Hepatocyte (in vitro differentiated cells): ENCODE data around the gene TMCO6. TPM values are rescaled to one million over a fixed set of nuclear protein-coding genes. Genes with fewer than 3 reads are reported as not detected.
"Not testable (repeated sequence)": the region's sequence is repeated elsewhere in the genome, so short reads cannot be mapped to it uniquely, and the experiment has no call there.

Source experiments
- DNase-seq: peaks from one replicate; pipeline ENCODE4 v3.0.0-alpha.2; 2016; ENCODE audit warnings: low spot score
- H2AFZ ChIP-seq: fragments of 200-600 bp; sonication (generic); 2 replicates; pipeline ENCODE4 v1.6.0; 2016; ENCODE audit warnings: antibody characterized with exemption, mild to moderate bottlenecking
- H3K27ac ChIP-seq: fragments of 200-600 bp; sonication (generic); 2 replicates; pipeline ENCODE4 v1.5.1; 2016; ENCODE audit warnings: mild to moderate bottlenecking
- H3K27me3 ChIP-seq: fragments of 200-600 bp; sonication (generic); 2 replicates; pipeline ENCODE4 v1.6.1; 2016
- H3K36me3 ChIP-seq: fragments of 200-600 bp; sonication (generic); replicated peaks from 2 replicates; pipeline ENCODE4 v1.5.1; 2016; ENCODE audit warnings: low read depth; ENCODE audit not compliant: insufficient read depth
- H3K4me1 ChIP-seq: fragments of 200-600 bp; sonication (generic); 2 replicates; pipeline ENCODE4 v1.5.1; 2016; ENCODE audit warnings: mild to moderate bottlenecking, moderate library complexity; ENCODE audit not compliant: insufficient read depth
- H3K4me2 ChIP-seq: fragments of 200-600 bp; sonication (generic); 2 replicates; pipeline ENCODE4 v1.6.0; 2016
- H3K4me3 ChIP-seq: fragments of 200-600 bp; sonication (generic); 2 replicates; pipeline ENCODE4 v1.5.1; 2016; ENCODE audit warnings: mild to moderate bottlenecking
- H3K79me2 ChIP-seq: fragments of 200-600 bp; sonication (generic); 2 replicates; pipeline ENCODE4 v1.6.0; 2017; ENCODE audit warnings: mild to moderate bottlenecking
- H3K9me2 ChIP-seq: fragments of 200-600 bp; sonication (generic); replicated peaks from 2 replicates; pipeline ENCODE4 v1.6.0; 2017; ENCODE audit warnings: mild to moderate bottlenecking; ENCODE audit not compliant: insufficient read depth
- H3K9me3 ChIP-seq: fragments of 200-600 bp; sonication (generic); 2 replicates; pipeline ENCODE4 v1.5.1; 2016; ENCODE audit warnings: low read depth, mild to moderate bottlenecking
- H4K20me1 ChIP-seq: fragments of 200-600 bp; sonication (generic); 2 replicates; pipeline ENCODE4 v1.6.0; 2016; ENCODE audit warnings: mild to moderate bottlenecking; ENCODE audit not compliant: insufficient read depth, poor library complexity, severe bottlenecking
- EZH2 ChIP-seq: fragments of 200-600 bp; sonication (generic); IDR thresholded peaks from 2 replicates; pipeline ENCODE4 v1.6.1; 2016; ENCODE audit warnings: antibody characterized with exemption, mild to moderate bottlenecking, borderline replicate concordance
- EZH2phosphoT487 ChIP-seq: fragments of 200-600 bp; sonication (generic); IDR thresholded peaks from one replicate; pipeline ENCODE4 v1.6.1; 2018; ENCODE audit warnings: antibody characterized with exemption, mild to moderate bottlenecking, low read depth, moderate library complexity; ENCODE audit not compliant: unreplicated experiment, severe bottlenecking
- WGBS: methylation state at CpG from one replicate; pipeline ENCODE4 v1.1.6; 2016; ENCODE audit warnings: low lambda C conversion rate; ENCODE audit errors: missing lambda C conversion rate; 5-methylcytosine and 5-hydroxymethylcytosine counted together
- polyA plus RNA-seq: library from polyadenylated mRNA; unstranded; fragments of >200 nt; fragmentation: Nextera tagmentation; extraction: Ambion mirVana; gene quantifications from 2 replicates; pipeline ENCODE4 v1.2.1, GENCODE V29; 2016
- total RNA-seq: library from RNA; depleted of rRNA; stranded (reverse); fragments of >200 nt; gene quantifications from 2 replicates; pipeline ENCODE4 v1.2.3, GENCODE V29; 2014
- TF ChIP-seq, protein P1 (sequence below): fragments of 200-600 bp; sonication (generic); IDR thresholded peaks from 2 replicates; pipeline ENCODE4 v1.5.1; 2016; ENCODE audit warnings: antibody characterized with exemption, mild to moderate bottlenecking; ENCODE audit not compliant: poor library complexity

Gene TMCO6
- total and polyA plus RNA-seq, 2 experiments from 2014 or later: 13.1 to 25.8 TPM

GRCh38 chr5:140609126-140609525 is 30.1 kb upstream of the TMCO6 start:
- Histone ChIP-seq H3K4me1 (no peaks in the 10 kb centered on the region), H3K9me2 (no peaks in the 10 kb centered on the region), H3K4me2 (no peak overlapping the region), H2AFZ (no peak overlapping the region), H3K27me3 (no peaks in the 10 kb centered on the region), H3K9me3 (no peaks in the 10 kb centered on the region), H4K20me1 (no peaks in the 10 kb centered on the region), H3K79me2 (no peaks in the 10 kb centered on the region), H3K27ac (no peak overlapping the region), H3K36me3 (no peaks in the 10 kb centered on the region), H3K4me3 (no peak overlapping the region)
- WGBS: 79% methylated on average over 4 of the region's 4 CpGs
- DNase-seq: no peak
- TF ChIP-seq EZH2 (no peak), EZH2phosphoT487 (no peak)
- TF ChIP-seq, protein P1, sequence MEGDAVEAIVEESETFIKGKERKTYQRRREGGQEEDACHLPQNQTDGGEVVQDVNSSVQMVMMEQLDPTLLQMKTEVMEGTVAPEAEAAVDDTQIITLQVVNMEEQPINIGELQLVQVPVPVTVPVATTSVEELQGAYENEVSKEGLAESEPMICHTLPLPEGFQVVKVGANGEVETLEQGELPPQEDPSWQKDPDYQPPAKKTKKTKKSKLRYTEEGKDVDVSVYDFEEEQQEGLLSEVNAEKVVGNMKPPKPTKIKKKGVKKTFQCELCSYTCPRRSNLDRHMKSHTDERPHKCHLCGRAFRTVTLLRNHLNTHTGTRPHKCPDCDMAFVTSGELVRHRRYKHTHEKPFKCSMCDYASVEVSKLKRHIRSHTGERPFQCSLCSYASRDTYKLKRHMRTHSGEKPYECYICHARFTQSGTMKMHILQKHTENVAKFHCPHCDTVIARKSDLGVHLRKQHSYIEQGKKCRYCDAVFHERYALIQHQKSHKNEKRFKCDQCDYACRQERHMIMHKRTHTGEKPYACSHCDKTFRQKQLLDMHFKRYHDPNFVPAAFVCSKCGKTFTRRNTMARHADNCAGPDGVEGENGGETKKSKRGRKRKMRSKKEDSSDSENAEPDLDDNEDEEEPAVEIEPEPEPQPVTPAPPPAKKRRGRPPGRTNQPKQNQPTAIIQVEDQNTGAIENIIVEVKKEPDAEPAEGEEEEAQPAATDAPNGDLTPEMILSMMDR: no peak

GRCh38 chr5:140611020-140611521 is 28.2 kb upstream of the TMCO6 start:
- no peaks in the 10 kb centered on the region for H4K20me1 ChIP-seq
- 52% methylated on average over 2 of the region's 2 CpGs for whole genome bisulfite sequencing
- no peaks in the 10 kb centered on the region for H3K4me1 ChIP-seq
- no peak overlapping the region for H2AFZ ChIP-seq
- H3K9me3 ChIP-seq: no peaks in the 10 kb centered on the region
- H3K79me2 ChIP-seq: no peaks in the 10 kb centered on the region
- no peak overlapping the region for H3K27ac ChIP-seq
- H3K36me3 ChIP-seq: no peaks in the 10 kb centered on the region
- no peak for DNase-seq
- TF ChIP-seq EZH2phosphoT487 (no peak), EZH2 (no peak)
- TF ChIP-seq, protein P1: no peak
- no peaks in the 10 kb centered on the region for H3K27me3 ChIP-seq
- no peak overlapping the region for H3K4me3 ChIP-seq
- no peaks in the 10 kb centered on the region for H3K9me2 ChIP-seq
- no peak overlapping the region for H3K4me2 ChIP-seq

- Histone ChIP-seq H3K9me2 (no peaks in the 10 kb centered on the region), H3K27ac (no peak overlapping the region), H3K79me2 (no peaks in the 10 kb centered on the region), H2AFZ (no peak overlapping the region), H3K4me3 (no peak overlapping the region), H3K27me3 (no peaks in the 10 kb centered on the region), H4K20me1 (no peaks in the 10 kb centered on the region), H3K9me3 (no peaks in the 10 kb centered on the region), H3K4me2 (no peak overlapping the region), H3K36me3 (no peaks in the 10 kb centered on the region), H3K4me1 (no peaks in the 10 kb centered on the region)
- DNase-seq: no peak
- 86% methylated on average over 3 of the region's 3 CpGs for WGBS
- TF ChIP-seq EZH2phosphoT487: no peak
- TF ChIP-seq, protein P1: no peak
- TF ChIP-seq EZH2: no peak
Measured at GRCh38 chr5:140622301-140622700, 16.9 kb upstream of the TMCO6 start.

DNA sequence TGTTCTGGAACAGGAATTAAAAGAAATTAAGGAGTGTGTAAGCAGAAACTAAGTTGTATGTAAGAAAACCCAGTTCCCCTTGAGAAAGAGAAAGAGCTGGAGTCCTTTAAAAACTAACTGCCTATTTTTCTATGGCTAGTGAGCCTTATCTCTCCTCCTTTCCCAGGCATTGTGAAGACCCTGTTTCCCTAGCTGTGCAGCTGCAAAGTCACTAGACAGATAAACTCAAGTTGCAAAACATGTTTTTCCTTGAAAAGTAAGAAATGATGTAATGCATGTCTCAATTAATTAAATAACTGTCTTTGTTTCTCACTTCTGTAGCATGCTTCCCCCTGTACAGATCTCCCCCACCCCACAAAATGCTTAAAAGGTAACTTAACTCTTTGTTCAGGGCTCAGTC is 16.2 kb upstream of the TMCO6 start:
- H3K4me1 ChIP-seq, H3K79me2 ChIP-seq, H3K27me3 ChIP-seq, H4K20me1 ChIP-seq, H3K27ac ChIP-seq, H3K9me2 ChIP-seq, H3K36me3 ChIP-seq, H3K4me3 ChIP-seq, H2AFZ ChIP-seq, DNase-seq, H3K4me2 ChIP-seq, H3K9me3 ChIP-seq: not testable (repeated sequence)

DNA sequence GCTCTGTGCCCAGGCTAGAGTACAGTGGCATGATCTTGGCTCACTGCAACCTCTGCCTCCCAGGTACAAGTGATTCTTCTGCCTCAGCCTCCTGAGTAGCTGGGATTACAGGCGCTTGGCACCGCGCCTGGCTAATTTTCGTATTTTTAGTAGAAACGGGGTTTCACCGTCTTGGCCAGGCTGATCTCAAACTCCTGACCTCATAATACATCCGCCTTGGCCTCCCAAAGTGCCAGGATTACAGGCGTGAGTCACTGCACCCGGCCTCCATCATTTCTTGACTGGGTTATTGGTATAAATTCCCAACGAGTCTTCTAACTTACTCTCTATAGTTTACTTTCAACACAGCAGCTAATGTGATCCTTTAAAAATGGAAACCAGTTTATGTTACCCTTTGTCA is 14.4 kb upstream of the TMCO6 start:
- not testable (repeated sequence) for H4K20me1 ChIP-seq, H2AFZ ChIP-seq, H3K9me2 ChIP-seq, H3K79me2 ChIP-seq, H3K4me1 ChIP-seq, H3K9me3 ChIP-seq, H3K36me3 ChIP-seq, H3K4me2 ChIP-seq, H3K27ac ChIP-seq, H3K27me3 ChIP-seq, DNase-seq, H3K4me3 ChIP-seq
- 88% methylated on average over 10 of the region's 10 CpGs for WGBS
